HepG2 (cell line): Measurements from ENCODE around the gene CHRNB1. TPM values are rescaled to one million over a fixed set of nuclear protein-coding genes. Genes with fewer than 3 reads are reported as not detected.

Experiments used
- CBFB ChIP-seq: sonication (generic); formaldehyde crosslinking; IDR thresholded peaks from 2 replicates; pipeline ENCODE4 v1.4.0; 2020; ENCODE audit warnings: missing genetic modification reagents
- DNMT3B ChIP-seq: conservative IDR thresholded peaks from 2 replicates; pipeline ENCODE4 v1.6.1; 2016; ENCODE audit warnings: missing biosample characterization, control low read depth
- FOXK1 ChIP-seq: sonication (generic); formaldehyde crosslinking; IDR thresholded peaks from 2 replicates; pipeline ENCODE4 v1.4.0; 2020; ENCODE audit warnings: low read depth, missing genetic modification reagents, borderline replicate concordance
- GTF3A ChIP-seq: sonication (generic); formaldehyde crosslinking; conservative IDR thresholded peaks from 2 replicates; pipeline ENCODE4 v1.4.0; 2020; ENCODE audit warnings: mild to moderate bottlenecking, missing genetic modification reagents
- IRX3 ChIP-seq: sonication (generic); formaldehyde crosslinking; IDR thresholded peaks from 2 replicates; pipeline ENCODE4 v1.8.1; 2023; ENCODE audit warnings: mild to moderate bottlenecking, low read depth, missing genetic modification reagents, borderline replicate concordance
- JDP2 ChIP-seq: sonication (generic); formaldehyde crosslinking; IDR thresholded peaks from 2 replicates; pipeline ENCODE4 v1.8.1; 2022; ENCODE audit warnings: missing genetic modification reagents, borderline replicate concordance
- KLF16 ChIP-seq, 2 experiments: sonication (generic) in 1 of 2; formaldehyde crosslinking in 1 of 2; IDR thresholded peaks; 2 replicates each; pipeline versions ENCODE4 v1.6.1 to v1.8.0; 2016 to 2023; ENCODE audit warnings: missing genetic modification reagents in 2 of 2, missing compliant biosample characterization in 1 of 2
- KLF6 ChIP-seq: IDR thresholded peaks from 2 replicates; pipeline ENCODE4 v1.8.0; 2016; ENCODE audit warnings: missing biosample characterization, missing genetic modification reagents
- KLF9 ChIP-seq: IDR thresholded peaks from 2 replicates; pipeline ENCODE4 v1.6.1; 2016; ENCODE audit warnings: low read depth
- PRPF4 ChIP-seq: fragments of 200-400 bp; formaldehyde crosslinking; IDR thresholded peaks from 2 replicates; pipeline ENCODE4 v1.6.1; 2016; ENCODE audit warnings: low read length, low read depth; ENCODE audit not compliant: poor library complexity, severe bottlenecking
- RAD51 ChIP-seq: fragments of 450-650 bp; IDR thresholded peaks from 2 replicates; pipeline ENCODE4 v1.6.1; 2016; ENCODE audit warnings: borderline replicate concordance
- RBM39 ChIP-seq: fragments of 200-400 bp; formaldehyde crosslinking; IDR thresholded peaks from one replicate; pipeline ENCODE4 v1.6.1; 2018; ENCODE audit warnings: antibody characterized with exemption, mild to moderate bottlenecking, low read depth, low read length; ENCODE audit not compliant: poor library complexity, severe bottlenecking
- REL ChIP-seq: sonication (generic); formaldehyde crosslinking; conservative IDR thresholded peaks from 2 replicates; pipeline ENCODE4 v1.8.0; 2022; ENCODE audit warnings: mild to moderate bottlenecking, missing genetic modification reagents, moderate library complexity
- THAP11 ChIP-seq: IDR thresholded peaks from 2 replicates; pipeline ENCODE4 v1.6.1; 2016; ENCODE audit warnings: missing biosample characterization, missing genetic modification reagents
- ZBTB8A ChIP-seq: sonication (generic); formaldehyde crosslinking; IDR thresholded peaks from 2 replicates; pipeline ENCODE4 v1.4.0; 2020; ENCODE audit warnings: mild to moderate bottlenecking, low read depth, missing genetic modification reagents, borderline replicate concordance
- ZFP1 ChIP-seq: IDR thresholded peaks from 2 replicates; pipeline ENCODE4 v1.6.1; 2016
- ZNF121 ChIP-seq: sonication (generic); formaldehyde crosslinking; IDR thresholded peaks from 2 replicates; pipeline ENCODE4 v1.5.0; 2020; ENCODE audit warnings: mild to moderate bottlenecking, missing genetic modification reagents
- ZNF558 ChIP-seq: sonication (generic); formaldehyde crosslinking; IDR thresholded peaks from 2 replicates; pipeline ENCODE4 v1.9.0; 2022; ENCODE audit warnings: mild to moderate bottlenecking, missing genetic modification reagents, borderline replicate concordance
- ZNF569 ChIP-seq: sonication (generic); formaldehyde crosslinking; IDR thresholded peaks from 2 replicates; pipeline ENCODE4 v1.5.0; 2020; ENCODE audit warnings: mild to moderate bottlenecking, missing genetic modification reagents, moderate library complexity, borderline replicate concordance
- ZNF570 ChIP-seq: sonication (generic); formaldehyde crosslinking; IDR thresholded peaks from 2 replicates; pipeline ENCODE4 v1.4.0; 2020; ENCODE audit warnings: mild to moderate bottlenecking, missing genetic modification reagents, borderline replicate concordance
- ZNF792 ChIP-seq: IDR thresholded peaks from 2 replicates; pipeline ENCODE4 v1.6.1; 2016
- ZNF839 ChIP-seq: sonication (generic); formaldehyde crosslinking; IDR thresholded peaks from 2 replicates; pipeline ENCODE4 v1.4.0; 2020; ENCODE audit warnings: missing genetic modification reagents, mild to moderate bottlenecking, borderline replicate concordance
- ZSCAN31 ChIP-seq: sonication (generic); formaldehyde crosslinking; IDR thresholded peaks from 2 replicates; pipeline ENCODE4 v1.5.0; 2020; ENCODE audit warnings: low read depth, mild to moderate bottlenecking, missing genetic modification reagents
- polyA plus RNA-seq, 8 experiments: library from polyadenylated mRNA; depleted of rRNA in 3 of 8; stranded (reverse) in 7 of 8; unstranded in 1 of 8; fragments of >200 nt; fragmentation: Illumina TruSeq in 4 of 8; extraction: Trizol in 4 of 8; gene quantifications; 2 replicates each; pipeline versions ENCODE4 v1.2.1 to v1.2.3, GENCODE V29; 2011 to 2016; ENCODE audit warnings: low read depth in 4 of 8, missing spikeins in 1 of 8, mixed read lengths in 1 of 8; ENCODE audit not compliant: insufficient read depth in 1 of 8
- total RNA-seq, 5 experiments: library from RNA; depleted of rRNA; stranded (reverse); fragments of >200 nt; fragmentation: Illumina TruSeq; extraction: Trizol; gene quantifications; 2 replicates each; pipeline ENCODE4 v1.2.3, GENCODE V29; 2016; ENCODE audit warnings: low read depth in 1 of 5
- TF ChIP-seq, protein P1 (sequence below): sonication (generic); formaldehyde crosslinking; conservative IDR thresholded peaks from 2 replicates; pipeline ENCODE4 v1.4.0; 2020; ENCODE audit warnings: missing genetic modification reagents
- TF ChIP-seq, protein P2 (sequence below): fragments of 450-650 bp; IDR thresholded peaks from 2 replicates; pipeline ENCODE4 v1.6.1; 2016
- TF ChIP-seq, protein P3 (sequence below): sonication (generic); formaldehyde crosslinking; IDR thresholded peaks from 2 replicates; pipeline ENCODE4 v1.4.0; 2020; ENCODE audit warnings: missing genetic modification reagents

CHRNB1 gene
- total and polyA plus RNA-seq, 2 of the 13 experiments (the other 11 are each of a cell fraction or from before 2014, with no cell fraction given), result 5.4 to 33.7 TPM

DNA sequence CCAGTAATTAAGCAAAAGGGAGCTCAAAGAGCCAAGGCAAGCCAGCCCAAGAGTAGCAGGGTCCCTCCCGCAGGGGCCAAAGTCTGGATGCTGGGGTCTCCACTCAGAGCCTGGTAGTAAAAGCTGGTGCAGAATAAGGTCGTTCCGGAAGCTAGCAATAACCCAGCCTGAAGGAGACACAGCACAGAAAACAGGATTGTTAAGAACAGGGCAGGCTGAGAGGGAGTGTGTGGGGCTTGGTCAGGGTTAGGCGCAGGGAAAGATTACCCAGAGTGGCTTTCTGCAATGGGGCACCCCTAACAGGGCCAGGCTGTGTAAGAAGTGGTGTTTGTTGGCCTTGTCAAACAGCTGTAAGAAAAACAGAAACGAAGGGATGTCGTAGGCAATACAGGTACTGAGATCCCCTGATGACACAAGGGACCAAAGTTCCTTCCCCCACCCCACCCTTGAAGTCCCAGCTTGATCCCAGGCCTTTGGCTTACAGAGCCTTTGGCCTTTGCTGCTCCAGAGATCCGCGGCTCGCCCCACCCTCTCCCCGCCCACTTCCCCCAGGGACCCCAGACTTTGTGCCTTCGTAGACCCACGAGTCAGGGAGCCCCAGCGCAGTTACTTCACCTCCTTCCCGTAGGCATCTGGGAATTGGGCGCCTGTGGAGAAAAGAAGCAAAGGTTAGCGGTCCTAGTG is 41.7 kb upstream of the CHRNB1 start (continued):
- TF ChIP-seq ZSCAN31 (CRISPR knock-in tag) (no peak), ZNF558 (CRISPR knock-in tag) (no peak), KLF16 (CRISPR knock-in tag; IDR thresholded peaks at IDR 0.05) (0 out of 4 replicates have a peak, but pooled peaks of 1 of the 2 experiments have one; percentile 2), ZNF570 (CRISPR knock-in tag) (no peak), IRX3 (no peak), ZNF569 (CRISPR knock-in tag) (no peak), RBM39 (no peak), FOXK1 (no peak), ZFP1 (CRISPR knock-in tag) (no peak), KLF6 (CRISPR knock-in tag) (no peak), ZNF839 (no peak), DNMT3B (CRISPR knock-in tag) (no peak), GTF3A (CRISPR knock-in tag) (no peak), ZNF792 (no peak), RAD51 (no peak), ZNF121 (CRISPR knock-in tag) (no peak; the same call in 1 of the 2 replicates), REL (no peak), JDP2 (CRISPR knock-in tag) (no peak), ZBTB8A (no peak), PRPF4 (no peak), THAP11 (CRISPR knock-in tag) (peak; percentile 20; the same call in 1 of the 2 replicates), KLF9 (CRISPR knock-in tag) (0 out of 2 replicates have a peak, but pooled peaks have one; percentile 15), CBFB (CRISPR knock-in tag) (no peak)
- TF ChIP-seq, protein P1, sequence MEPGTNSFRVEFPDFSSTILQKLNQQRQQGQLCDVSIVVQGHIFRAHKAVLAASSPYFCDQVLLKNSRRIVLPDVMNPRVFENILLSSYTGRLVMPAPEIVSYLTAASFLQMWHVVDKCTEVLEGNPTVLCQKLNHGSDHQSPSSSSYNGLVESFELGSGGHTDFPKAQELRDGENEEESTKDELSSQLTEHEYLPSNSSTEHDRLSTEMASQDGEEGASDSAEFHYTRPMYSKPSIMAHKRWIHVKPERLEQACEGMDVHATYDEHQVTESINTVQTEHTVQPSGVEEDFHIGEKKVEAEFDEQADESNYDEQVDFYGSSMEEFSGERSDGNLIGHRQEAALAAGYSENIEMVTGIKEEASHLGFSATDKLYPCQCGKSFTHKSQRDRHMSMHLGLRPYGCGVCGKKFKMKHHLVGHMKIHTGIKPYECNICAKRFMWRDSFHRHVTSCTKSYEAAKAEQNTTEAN (CRISPR knock-in tag), result no peak
- TF ChIP-seq, protein P2, sequence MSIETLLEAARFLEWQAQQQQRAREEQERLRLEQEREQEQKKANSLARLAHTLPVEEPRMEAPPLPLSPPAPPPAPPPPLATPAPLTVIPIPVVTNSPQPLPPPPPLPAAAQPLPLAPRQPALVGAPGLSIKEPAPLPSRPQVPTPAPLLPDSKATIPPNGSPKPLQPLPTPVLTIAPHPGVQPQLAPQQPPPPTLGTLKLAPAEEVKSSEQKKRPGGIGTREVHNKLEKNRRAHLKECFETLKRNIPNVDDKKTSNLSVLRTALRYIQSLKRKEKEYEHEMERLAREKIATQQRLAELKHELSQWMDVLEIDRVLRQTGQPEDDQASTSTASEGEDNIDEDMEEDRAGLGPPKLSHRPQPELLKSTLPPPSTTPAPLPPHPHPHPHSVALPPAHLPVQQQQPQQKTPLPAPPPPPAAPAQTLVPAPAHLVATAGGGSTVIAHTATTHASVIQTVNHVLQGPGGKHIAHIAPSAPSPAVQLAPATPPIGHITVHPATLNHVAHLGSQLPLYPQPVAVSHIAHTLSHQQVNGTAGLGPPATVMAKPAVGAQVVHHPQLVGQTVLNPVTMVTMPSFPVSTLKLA, result no peak
- TF ChIP-seq, protein P3, sequence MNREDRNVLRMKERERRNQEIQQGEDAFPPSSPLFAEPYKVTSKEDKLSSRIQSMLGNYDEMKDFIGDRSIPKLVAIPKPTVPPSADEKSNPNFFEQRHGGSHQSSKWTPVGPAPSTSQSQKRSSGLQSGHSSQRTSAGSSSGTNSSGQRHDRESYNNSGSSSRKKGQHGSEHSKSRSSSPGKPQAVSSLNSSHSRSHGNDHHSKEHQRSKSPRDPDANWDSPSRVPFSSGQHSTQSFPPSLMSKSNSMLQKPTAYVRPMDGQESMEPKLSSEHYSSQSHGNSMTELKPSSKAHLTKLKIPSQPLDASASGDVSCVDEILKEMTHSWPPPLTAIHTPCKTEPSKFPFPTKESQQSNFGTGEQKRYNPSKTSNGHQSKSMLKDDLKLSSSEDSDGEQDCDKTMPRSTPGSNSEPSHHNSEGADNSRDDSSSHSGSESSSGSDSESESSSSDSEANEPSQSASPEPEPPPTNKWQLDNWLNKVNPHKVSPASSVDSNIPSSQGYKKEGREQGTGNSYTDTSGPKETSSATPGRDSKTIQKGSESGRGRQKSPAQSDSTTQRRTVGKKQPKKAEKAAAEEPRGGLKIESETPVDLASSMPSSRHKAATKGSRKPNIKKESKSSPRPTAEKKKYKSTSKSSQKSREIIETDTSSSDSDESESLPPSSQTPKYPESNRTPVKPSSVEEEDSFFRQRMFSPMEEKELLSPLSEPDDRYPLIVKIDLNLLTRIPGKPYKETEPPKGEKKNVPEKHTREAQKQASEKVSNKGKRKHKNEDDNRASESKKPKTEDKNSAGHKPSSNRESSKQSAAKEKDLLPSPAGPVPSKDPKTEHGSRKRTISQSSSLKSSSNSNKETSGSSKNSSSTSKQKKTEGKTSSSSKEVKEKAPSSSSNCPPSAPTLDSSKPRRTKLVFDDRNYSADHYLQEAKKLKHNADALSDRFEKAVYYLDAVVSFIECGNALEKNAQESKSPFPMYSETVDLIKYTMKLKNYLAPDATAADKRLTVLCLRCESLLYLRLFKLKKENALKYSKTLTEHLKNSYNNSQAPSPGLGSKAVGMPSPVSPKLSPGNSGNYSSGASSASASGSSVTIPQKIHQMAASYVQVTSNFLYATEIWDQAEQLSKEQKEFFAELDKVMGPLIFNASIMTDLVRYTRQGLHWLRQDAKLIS (CRISPR knock-in tag), result no peak
